ENCODE results near the gene MAN1B1. TPM values are rescaled to one million over a fixed set of nuclear protein-coding genes. Genes with fewer than 3 reads are reported as not detected.

Gene MAN1B1
- total RNA-seq, 1 donor from 2014 or later, result 34.1 TPM

DNA sequence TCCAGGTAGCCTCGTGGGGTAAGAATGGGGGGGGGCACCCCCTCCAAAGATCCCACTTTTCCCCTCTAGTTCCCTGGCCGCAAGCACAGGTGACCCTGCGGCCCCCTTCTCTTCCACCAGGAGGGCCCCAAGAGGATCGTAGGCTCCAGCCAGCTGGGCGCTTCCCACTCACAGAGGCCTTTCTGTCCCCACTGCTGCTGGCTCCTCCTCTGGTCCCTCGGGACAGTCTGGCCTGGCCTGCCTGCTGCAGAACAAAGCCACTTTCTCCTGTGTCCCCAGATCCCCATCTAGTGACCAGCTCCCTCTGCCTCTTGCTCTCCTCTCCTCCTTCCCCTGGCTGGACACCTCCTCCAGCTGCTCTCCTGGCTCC lies 15.9 kb upstream of the MAN1B1 start:
- Histone ChIP-seq H3K27ac (peak overlapping the region; percentile 9), H3K36me3 (no peaks in the 10 kb centered on the region), H3K9me3 (no peaks in the 10 kb centered on the region), H3K4me1 (peaks cover 14% of the 10 kb centered on the region), H3K27me3 (no peaks in the 10 kb centered on the region), H3K4me3 (peak overlapping the region; percentile 33 to 44)
- TF ChIP-seq CTCF (IDR thresholded peaks at IDR 0.05), result no peak
- TF ChIP-seq POLR2A (IDR thresholded peaks at IDR 0.05), result no peak
- peak in 1 of 2 donors; percentile 27 for TF ChIP-seq POLR2AphosphoS5 (IDR thresholded peaks at IDR 0.05; ENCODE audit: insufficient read depth in 1 of 2, low read depth in 1 of 2)
- no peak for DNase-seq (ENCODE audit: extremely low spot score in 2 of 2)
- intact Hi-C loops (cut with DNase I), result no loop called here

- H3K4me3 ChIP-seq, result no peak overlapping the region
- no peaks in the 10 kb centered on the region for H3K36me3 ChIP-seq
- no peak overlapping the region for H3K27ac ChIP-seq
- no peak for TF ChIP-seq CTCF (IDR thresholded peaks at IDR 0.05)
- no peak for TF ChIP-seq POLR2AphosphoS5 (IDR thresholded peaks at IDR 0.05; ENCODE audit: insufficient read depth in 1 of 2, low read depth in 1 of 2)
- TF ChIP-seq POLR2A (IDR thresholded peaks at IDR 0.05), result no peak
- H3K27me3 ChIP-seq, result no peaks in the 10 kb centered on the region
- H3K9me3 ChIP-seq, result no peaks in the 10 kb centered on the region
- DNase-seq (ENCODE audit: extremely low spot score in 2 of 2), result no peak
- intact Hi-C loops (cut with DNase I), result no loop called here
- peaks cover 14% of the 10 kb centered on the region for H3K4me1 ChIP-seq
Observed at GRCh38 chr9:137071282-137071681, 15.5 kb upstream of the MAN1B1 start.

GRCh38 chr9:137073992-137074399 lies 12.8 kb upstream of the MAN1B1 start:
- Histone ChIP-seq H3K9me3 (no peaks in the 10 kb centered on the region), H3K27ac (no peak overlapping the region), H3K27me3 (no peaks in the 10 kb centered on the region), H3K4me1 (peaks cover 32% of the 10 kb centered on the region), H3K36me3 (peaks cover 0 to 4% of the 10 kb centered on the region in 2 donors), H3K4me3 (no peak overlapping the region)
- intact Hi-C loops (cut with DNase I), result no loop called here
- DNase-seq (ENCODE audit: extremely low spot score in 2 of 2), result no peak
- TF ChIP-seq POLR2A (IDR thresholded peaks at IDR 0.05), result no peak
- TF ChIP-seq CTCF (IDR thresholded peaks at IDR 0.05), result no peak
- no peak for TF ChIP-seq POLR2AphosphoS5 (IDR thresholded peaks at IDR 0.05; ENCODE audit: insufficient read depth in 1 of 2, low read depth in 1 of 2)

GRCh38 chr9:137074657-137075274 lies 12.0 kb upstream of the MAN1B1 start:
- H3K36me3 ChIP-seq, result peaks cover 0 to 12% of the 10 kb centered on the region in 2 donors
- intact Hi-C loops (cut with DNase I), result no loop called here
- no peaks in the 10 kb centered on the region for H3K9me3 ChIP-seq
- no peak overlapping the region for H3K27ac ChIP-seq
- H3K4me1 ChIP-seq, result peaks cover 34% of the 10 kb centered on the region
- H3K27me3 ChIP-seq, result no peaks in the 10 kb centered on the region
- TF ChIP-seq CTCF (IDR thresholded peaks at IDR 0.05) (no peak), POLR2AphosphoS5 (IDR thresholded peaks at IDR 0.05; ENCODE audit: insufficient read depth in 1 of 2, low read depth in 1 of 2) (no peak), POLR2A (IDR thresholded peaks at IDR 0.05) (no peak)
- DNase-seq (ENCODE audit: extremely low spot score in 2 of 2), result no peak
- no peak overlapping the region for H3K4me3 ChIP-seq

- H3K4me1 ChIP-seq, result peaks cover 34% of the 10 kb centered on the region
- DNase-seq (ENCODE audit: extremely low spot score in 2 of 2), result no peak
- H3K4me3 ChIP-seq, result no peak overlapping the region
- peaks cover 0 to 18% of the 10 kb centered on the region in 2 donors for H3K36me3 ChIP-seq
- no peaks in the 10 kb centered on the region for H3K27me3 ChIP-seq
- H3K27ac ChIP-seq, result no peak overlapping the region
- intact Hi-C loops (cut with DNase I), result no loop called here
- TF ChIP-seq POLR2AphosphoS5 (IDR thresholded peaks at IDR 0.05; ENCODE audit: insufficient read depth in 1 of 2, low read depth in 1 of 2) (no peak), CTCF (IDR thresholded peaks at IDR 0.05) (no peak), POLR2A (IDR thresholded peaks at IDR 0.05) (no peak)
- no peaks in the 10 kb centered on the region for H3K9me3 ChIP-seq
Observed at GRCh38 chr9:137075275-137075775, 11.5 kb upstream of the MAN1B1 start.
